HG03432 (cell line): ENCODE results near the gene B3GAT2.

Source experiments
- ATAC-seq: cut with Tn5 transposase; IDR thresholded peaks from one replicate; pipeline ENCODE4 v1.9.1; 2021; ENCODE audit warnings: mild to moderate bottlenecking, moderate library complexity; ENCODE audit not compliant: unreplicated experiment

The B3GAT2 gene

GRCh38 chr6:70843328-70843918, 113.4 kb downstream of the B3GAT2 start:
- ATAC-seq: no peak

GRCh38 chr6:70842541-70842940, 114.3 kb downstream of the B3GAT2 start:
- ATAC-seq: no peak

- ATAC-seq: no peak
Measured at GRCh38 chr6:70841112-70841511, 115.7 kb downstream of the B3GAT2 start.

- no peak for ATAC-seq
Measured at GRCh38 chr6:70839286-70840266, 117.3 kb downstream of the B3GAT2 start.

GRCh38 chr6:70838907-70839285, 118.0 kb downstream of the B3GAT2 start:
- ATAC-seq: no peak

- ATAC-seq: no peak
Measured at GRCh38 chr6:70834520-70834919, 122.3 kb downstream of the B3GAT2 start.

- ATAC-seq: no peak
Measured at GRCh38 chr6:70831427-70831826, 125.4 kb downstream of the B3GAT2 start.

GRCh38 chr6:70823651-70824050, 133.2 kb downstream of the B3GAT2 start:
- no peak for ATAC-seq

GRCh38 chr6:70821751-70822150, 135.1 kb downstream of the B3GAT2 start:
- ATAC-seq: no peak

- no peak for ATAC-seq
Measured at GRCh38 chr6:70820778-70821177, 136.1 kb downstream of the B3GAT2 start.

GRCh38 chr6:70819646-70820045, 137.2 kb downstream of the B3GAT2 start:
- ATAC-seq: no peak

GRCh38 chr6:70813885-70814284, 143.0 kb downstream of the B3GAT2 start:
- no peak for ATAC-seq

GRCh38 chr6:70811788-70812187, 145.1 kb downstream of the B3GAT2 start:
- no peak for ATAC-seq
